GM19099 (cell line): ENCODE data around the gene OMD.

Experiments used
- POLR2A ChIP-seq: IDR thresholded peaks from 3 replicates; pipeline ENCODE4 v1.6.1; 2011; ENCODE audit warnings: low read depth; ENCODE audit not compliant: insufficient read length; ENCODE audit errors: extremely low read depth

The OMD gene

DNA sequence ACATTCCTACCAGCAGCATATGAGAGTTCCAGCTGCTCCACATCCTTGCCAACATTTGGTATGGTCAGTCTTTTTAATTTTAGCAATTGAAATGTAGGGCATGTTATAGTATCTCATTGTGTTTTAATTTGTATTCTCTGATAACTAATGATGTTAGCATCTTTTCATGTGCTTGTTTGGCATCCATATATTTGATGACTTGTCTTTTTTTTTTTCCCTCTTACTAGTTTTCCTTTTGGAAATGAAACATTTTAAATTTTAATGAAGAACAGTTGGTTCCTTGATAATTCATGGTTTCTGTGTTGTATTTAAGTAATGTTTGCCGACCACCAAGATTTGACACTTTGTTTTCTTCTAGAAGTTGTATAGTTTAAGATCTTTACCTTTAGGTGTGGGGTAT lies 28.7 kb downstream of the OMD start:
- TF ChIP-seq POLR2A = no peak

GRCh38 chr9:92393686-92394085 lies 30.6 kb downstream of the OMD start:
- no peak for TF ChIP-seq POLR2A

- TF ChIP-seq POLR2A = no peak
These were observed 31.6 kb downstream of the OMD start for GRCh38 chr9:92392690-92393089.

DNA sequence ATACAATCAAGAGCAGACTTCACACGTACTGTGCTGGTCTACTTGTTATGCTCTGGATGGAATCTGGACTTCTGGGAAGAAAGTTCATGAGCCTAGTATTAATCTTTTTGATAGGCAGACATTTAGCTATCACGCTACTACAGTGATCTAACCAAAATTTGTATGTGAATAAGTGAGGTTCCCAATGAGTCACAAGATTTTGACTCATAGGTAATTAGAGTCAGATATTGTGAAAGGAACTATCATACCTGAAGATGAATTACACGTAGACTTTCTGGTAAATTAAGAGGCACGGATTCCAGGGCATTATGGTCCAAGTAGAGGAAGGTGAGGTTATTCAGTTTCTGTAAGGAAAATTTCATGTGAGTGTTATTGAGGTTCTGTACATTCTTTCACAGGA lies 38.3 kb downstream of the OMD start:
- TF ChIP-seq POLR2A = no peak

GRCh38 chr9:92385477-92385876 lies 38.8 kb downstream of the OMD start:
- no peak for TF ChIP-seq POLR2A

DNA sequence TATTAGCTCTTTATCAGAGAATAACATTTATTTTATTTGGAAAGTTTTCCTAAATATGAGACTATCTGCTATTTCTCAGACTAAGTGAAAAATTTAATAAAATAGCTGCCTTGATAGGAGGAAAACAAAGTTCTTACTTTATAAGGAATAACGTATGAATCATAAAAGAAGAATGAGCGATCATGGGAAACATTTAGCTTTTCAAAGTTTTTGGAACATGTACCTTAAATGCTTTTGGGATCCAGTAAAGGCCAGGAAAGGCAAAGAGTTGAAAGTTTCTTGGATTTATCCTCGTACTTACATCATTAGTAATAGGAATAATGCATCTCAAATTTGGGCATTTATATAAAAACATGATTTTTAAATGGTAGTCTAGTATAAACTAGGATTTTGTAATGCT lies 39.3 kb downstream of the OMD start:
- TF ChIP-seq POLR2A = no peak

DNA sequence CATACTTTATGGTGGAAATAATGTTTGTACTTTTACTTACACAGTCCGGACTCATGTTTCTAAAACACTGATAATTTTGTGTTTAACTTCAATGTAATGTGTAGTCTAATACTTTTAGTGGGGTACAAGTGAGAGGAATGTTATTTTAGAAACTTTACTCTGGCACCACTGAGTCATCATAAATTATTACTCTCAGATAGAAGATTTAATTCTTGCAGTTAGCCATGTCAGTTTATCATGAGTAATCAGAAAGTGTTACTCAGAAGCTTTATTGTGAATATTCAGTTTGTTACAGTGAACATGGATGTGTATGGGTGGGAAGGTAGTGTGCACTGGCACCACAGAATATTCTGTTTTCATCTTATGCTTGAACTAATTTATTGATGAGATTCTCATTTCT lies 39.9 kb downstream of the OMD start:
- TF ChIP-seq POLR2A = no peak

DNA sequence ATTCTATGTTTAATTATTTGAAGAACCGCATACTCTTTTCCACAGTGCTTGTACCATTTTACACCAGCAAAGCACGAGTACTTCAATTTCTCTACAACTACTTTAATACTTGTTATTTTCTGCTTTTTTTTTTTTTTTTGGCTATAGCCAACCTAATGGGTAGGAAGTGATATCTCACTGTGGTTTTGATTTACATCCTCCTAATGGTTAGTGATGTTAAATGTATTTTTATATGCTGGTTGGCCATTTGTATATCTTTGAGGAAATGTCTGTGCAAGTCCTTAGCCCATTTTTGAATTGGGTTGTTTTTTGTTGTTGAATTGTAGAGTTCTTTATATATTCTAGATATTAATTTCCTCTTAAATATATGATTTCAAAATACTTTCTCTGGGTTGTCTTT lies 42.5 kb downstream of the OMD start:
- no peak for TF ChIP-seq POLR2A

GRCh38 chr9:92380603-92381002 lies 43.7 kb downstream of the OMD start:
- TF ChIP-seq POLR2A = no peak

- no peak for TF ChIP-seq POLR2A
These were observed 45.3 kb downstream of the OMD start for GRCh38 chr9:92378865-92379560.

DNA sequence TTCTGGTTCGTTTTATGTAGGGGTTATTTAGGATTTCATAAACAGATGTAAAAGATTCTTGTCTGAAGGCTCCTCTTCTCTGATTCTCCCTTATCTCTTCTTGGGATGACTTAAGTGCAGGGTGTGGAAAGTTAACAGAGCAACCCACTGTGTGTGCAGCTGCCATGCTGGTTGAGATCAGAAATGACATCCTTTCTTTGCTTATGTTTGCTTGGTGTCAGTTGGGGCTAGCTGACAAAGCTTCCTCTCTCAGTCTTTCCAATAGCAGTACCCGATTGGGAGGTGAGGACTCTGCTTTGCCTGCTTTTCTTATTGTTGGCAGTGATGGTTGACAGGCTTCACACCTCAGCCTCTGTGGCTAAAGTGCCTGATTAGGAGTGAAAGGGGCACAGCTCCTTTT lies 46.4 kb downstream of the OMD start:
- TF ChIP-seq POLR2A = no peak

DNA sequence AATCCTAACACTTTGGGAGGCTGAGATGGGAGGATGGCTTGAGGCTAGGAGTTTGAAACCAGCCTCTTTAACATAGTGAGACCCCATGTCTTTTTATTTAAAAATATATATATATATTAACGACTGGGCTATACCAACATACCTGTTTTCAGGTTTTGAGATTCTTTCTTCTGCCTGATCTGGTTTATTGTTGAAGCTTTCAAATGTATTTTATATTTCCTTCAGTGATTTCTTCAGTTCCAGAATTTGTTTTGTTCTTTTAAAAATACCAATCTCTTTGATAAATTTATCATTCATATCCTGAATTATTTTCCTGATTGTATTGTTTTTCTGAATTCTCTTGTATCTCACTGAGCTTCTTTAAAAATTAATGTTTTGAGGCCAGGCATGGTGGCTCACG lies 51.1 kb downstream of the OMD start:
- no peak for TF ChIP-seq POLR2A

DNA sequence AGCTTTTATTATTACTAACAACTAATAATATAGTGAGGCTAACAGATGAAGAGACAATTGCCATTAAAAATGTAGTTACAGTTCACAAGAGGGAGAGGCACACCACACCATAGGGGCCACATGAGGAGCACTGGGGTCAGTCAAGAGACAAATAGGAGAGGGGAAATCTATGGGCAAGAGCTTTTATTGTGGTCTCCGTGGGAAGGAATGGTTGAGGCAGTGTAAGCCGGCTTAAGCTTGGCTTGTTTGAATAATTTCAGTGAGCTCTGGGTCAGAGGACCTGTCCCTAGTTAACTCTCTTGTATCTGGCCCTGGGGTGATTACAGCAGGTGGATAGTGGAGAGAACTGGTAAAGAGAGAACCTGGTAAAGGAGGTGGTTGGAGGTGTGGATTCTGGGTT lies 55.2 kb downstream of the OMD start:
- no peak for TF ChIP-seq POLR2A
